ENCODE measurements around the gene SCNN1G. TPM values are rescaled to one million over a fixed set of nuclear protein-coding genes. Genes with fewer than 3 reads are reported as not detected.

Gene SCNN1G
- total and polyA plus RNA-seq, 4 donors, result 0.28 to 0.56 (median 0.36) TPM

DNA sequence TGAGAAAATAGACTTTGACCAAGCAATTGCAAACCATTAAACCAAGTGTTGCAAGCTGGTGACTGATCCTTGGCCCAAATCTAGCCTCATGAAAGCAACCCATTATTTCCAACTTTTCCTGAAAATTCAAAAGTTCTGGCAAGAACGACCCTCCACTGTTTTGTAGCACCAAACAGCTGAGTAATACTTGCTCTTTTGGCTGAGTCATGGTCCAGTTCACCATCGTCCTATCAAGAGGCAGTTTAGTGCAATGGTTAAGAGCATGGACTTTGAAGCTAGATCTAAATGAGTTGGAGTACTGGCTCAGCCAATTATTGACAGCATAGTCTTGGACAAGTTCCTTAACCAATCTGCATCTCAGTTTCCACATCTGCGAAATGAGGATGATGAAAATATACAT lies 31.3 kb downstream of the SCNN1G start:
- H3K4me3 ChIP-seq (ENCODE audit: low read depth, low read length), result no peak overlapping the region
- H3K27ac ChIP-seq (ENCODE audit: low read depth, low read length), result no peak overlapping the region
- no peaks in the 10 kb centered on the region for H3K9me3 ChIP-seq (ENCODE audit: control insufficient read depth, insufficient read depth, low read length)
- no peak for DNase-seq (ENCODE audit: low read depth in 4 of 6, low spot score in 6 of 6)
- no peaks in the 10 kb centered on the region for H3K36me3 ChIP-seq (ENCODE audit: control insufficient read depth, insufficient read depth, low read length)
- no CpG with 5 or more reads among the region's 3 CpGs for WGBS (ENCODE audit: insufficient coverage)
- no peaks in the 10 kb centered on the region for H3K4me1 ChIP-seq (ENCODE audit: control insufficient read depth, insufficient read depth, low read length)
- no peaks in the 10 kb centered on the region for H3K27me3 ChIP-seq (ENCODE audit: control insufficient read depth, insufficient read depth, low read length)

DNA sequence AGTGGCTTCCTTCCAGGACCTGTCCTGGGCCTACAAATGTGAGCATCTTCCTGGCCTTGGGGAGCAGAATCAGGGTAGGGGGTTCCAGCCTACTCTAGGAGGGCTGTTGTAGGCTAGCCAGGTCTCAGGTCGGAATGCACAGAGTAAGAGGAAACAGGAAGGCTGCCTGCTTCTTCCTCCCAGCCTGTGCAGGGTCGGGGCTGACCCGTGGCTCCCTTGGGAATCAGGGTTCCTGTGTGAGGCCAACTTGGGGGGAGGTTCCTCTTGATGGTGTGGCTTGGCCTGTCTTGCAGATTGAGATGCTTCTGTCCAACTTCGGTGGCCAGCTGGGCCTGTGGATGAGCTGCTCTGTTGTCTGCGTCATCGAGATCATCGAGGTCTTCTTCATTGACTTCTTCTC lies 32.3 kb downstream of the SCNN1G start:
- no peak for DNase-seq (ENCODE audit: low read depth in 4 of 6, low spot score in 6 of 6)
- Histone ChIP-seq H3K27me3 (ENCODE audit: control insufficient read depth, insufficient read depth, low read length) (no peaks in the 10 kb centered on the region), H3K4me3 (ENCODE audit: low read depth, low read length) (no peak overlapping the region), H3K36me3 (ENCODE audit: control insufficient read depth, insufficient read depth, low read length) (no peaks in the 10 kb centered on the region), H3K9me3 (ENCODE audit: control insufficient read depth, insufficient read depth, low read length) (no peaks in the 10 kb centered on the region), H3K4me1 (ENCODE audit: control insufficient read depth, insufficient read depth, low read length) (no peaks in the 10 kb centered on the region), H3K27ac (ENCODE audit: low read depth, low read length) (no peak overlapping the region)
- WGBS (ENCODE audit: insufficient coverage), result 88% methylated on average over 4 of the region's 7 CpGs

DNA sequence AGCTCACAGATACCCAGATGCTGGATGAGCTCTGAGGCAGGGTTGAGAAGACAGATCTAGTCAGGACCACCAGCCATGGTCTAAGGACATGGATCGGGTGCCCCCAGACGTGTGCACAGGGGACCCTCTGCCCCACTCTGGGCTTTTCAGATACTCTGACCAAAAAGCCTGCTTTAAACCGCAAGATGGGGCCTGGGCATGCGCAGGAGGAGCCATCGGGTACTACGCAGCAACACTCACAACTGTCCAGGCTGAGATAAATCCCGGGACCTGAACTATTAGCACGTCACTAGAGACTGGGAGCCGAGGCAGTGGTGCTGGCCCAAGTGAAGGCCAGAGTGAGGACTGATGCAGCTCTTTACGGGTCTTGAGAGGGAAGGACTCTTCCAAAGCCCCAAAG lies 32.9 kb downstream of the SCNN1G start:
- Histone ChIP-seq H3K9me3 (ENCODE audit: control insufficient read depth, insufficient read depth, low read length) (no peaks in the 10 kb centered on the region), H3K4me1 (ENCODE audit: control insufficient read depth, insufficient read depth, low read length) (no peaks in the 10 kb centered on the region), H3K27ac (ENCODE audit: low read depth, low read length) (no peak overlapping the region), H3K4me3 (ENCODE audit: low read depth, low read length) (no peak overlapping the region), H3K27me3 (ENCODE audit: control insufficient read depth, insufficient read depth, low read length) (no peaks in the 10 kb centered on the region), H3K36me3 (ENCODE audit: control insufficient read depth, insufficient read depth, low read length) (no peaks in the 10 kb centered on the region)
- WGBS (ENCODE audit: insufficient coverage), result 94% methylated on average over 10 of the region's 10 CpGs
- DNase-seq (ENCODE audit: low read depth in 4 of 6, low spot score in 6 of 6), result no peak

GRCh38 chr16:23216658-23217246 lies 34.2 kb downstream of the SCNN1G start:
- no peaks in the 10 kb centered on the region for H3K36me3 ChIP-seq (ENCODE audit: control insufficient read depth, insufficient read depth, low read length)
- H3K4me1 ChIP-seq (ENCODE audit: control insufficient read depth, insufficient read depth, low read length), result no peaks in the 10 kb centered on the region
- H3K27ac ChIP-seq (ENCODE audit: low read depth, low read length), result no peak overlapping the region
- H3K27me3 ChIP-seq (ENCODE audit: control insufficient read depth, insufficient read depth, low read length), result no peaks in the 10 kb centered on the region
- no peak for DNase-seq (ENCODE audit: low read depth in 4 of 6, low spot score in 6 of 6)
- no peak overlapping the region for H3K4me3 ChIP-seq (ENCODE audit: low read depth, low read length)
- no peaks in the 10 kb centered on the region for H3K9me3 ChIP-seq (ENCODE audit: control insufficient read depth, insufficient read depth, low read length)
- WGBS (ENCODE audit: insufficient coverage), result 100% methylated on average over 1 of the region's 4 CpGs

- WGBS (ENCODE audit: insufficient coverage), result 81% methylated on average over 8 of the region's 8 CpGs
- H3K4me1 ChIP-seq (ENCODE audit: control insufficient read depth, insufficient read depth, low read length), result no peaks in the 10 kb centered on the region
- no peaks in the 10 kb centered on the region for H3K9me3 ChIP-seq (ENCODE audit: control insufficient read depth, insufficient read depth, low read length)
- H3K27me3 ChIP-seq (ENCODE audit: control insufficient read depth, insufficient read depth, low read length), result no peaks in the 10 kb centered on the region
- DNase-seq (ENCODE audit: low read depth in 4 of 6, low spot score in 6 of 6), result no peak
- no peak overlapping the region for H3K4me3 ChIP-seq (ENCODE audit: low read depth, low read length)
- no peaks in the 10 kb centered on the region for H3K36me3 ChIP-seq (ENCODE audit: control insufficient read depth, insufficient read depth, low read length)
- H3K27ac ChIP-seq (ENCODE audit: low read depth, low read length), result no peak overlapping the region
Measured at GRCh38 chr16:23217646-23218045, 35.1 kb downstream of the SCNN1G start.

- Histone ChIP-seq H3K4me3 (ENCODE audit: low read depth, low read length) (no peak overlapping the region), H3K36me3 (ENCODE audit: control insufficient read depth, insufficient read depth, low read length) (no peaks in the 10 kb centered on the region), H3K27me3 (ENCODE audit: control insufficient read depth, insufficient read depth, low read length) (no peaks in the 10 kb centered on the region), H3K27ac (ENCODE audit: low read depth, low read length) (no peak overlapping the region), H3K9me3 (ENCODE audit: control insufficient read depth, insufficient read depth, low read length) (no peaks in the 10 kb centered on the region), H3K4me1 (ENCODE audit: control insufficient read depth, insufficient read depth, low read length) (no peaks in the 10 kb centered on the region)
- no peak for DNase-seq (ENCODE audit: low read depth in 4 of 6, low spot score in 6 of 6)
Measured at GRCh38 chr16:23222929-23223328, 40.4 kb downstream of the SCNN1G start.

GRCh38 chr16:23223368-23223767 lies 40.8 kb downstream of the SCNN1G start:
- H3K27me3 ChIP-seq (ENCODE audit: control insufficient read depth, insufficient read depth, low read length), result no peaks in the 10 kb centered on the region
- DNase-seq (ENCODE audit: low read depth in 4 of 6, low spot score in 6 of 6), result no peak
- H3K4me1 ChIP-seq (ENCODE audit: control insufficient read depth, insufficient read depth, low read length), result no peaks in the 10 kb centered on the region
- H3K4me3 ChIP-seq (ENCODE audit: low read depth, low read length), result no peak overlapping the region
- no peak overlapping the region for H3K27ac ChIP-seq (ENCODE audit: low read depth, low read length)
- no peaks in the 10 kb centered on the region for H3K9me3 ChIP-seq (ENCODE audit: control insufficient read depth, insufficient read depth, low read length)
- WGBS (ENCODE audit: insufficient coverage), result 38% methylated on average over 1 of the region's 8 CpGs
- H3K36me3 ChIP-seq (ENCODE audit: control insufficient read depth, insufficient read depth, low read length), result no peaks in the 10 kb centered on the region

DNA sequence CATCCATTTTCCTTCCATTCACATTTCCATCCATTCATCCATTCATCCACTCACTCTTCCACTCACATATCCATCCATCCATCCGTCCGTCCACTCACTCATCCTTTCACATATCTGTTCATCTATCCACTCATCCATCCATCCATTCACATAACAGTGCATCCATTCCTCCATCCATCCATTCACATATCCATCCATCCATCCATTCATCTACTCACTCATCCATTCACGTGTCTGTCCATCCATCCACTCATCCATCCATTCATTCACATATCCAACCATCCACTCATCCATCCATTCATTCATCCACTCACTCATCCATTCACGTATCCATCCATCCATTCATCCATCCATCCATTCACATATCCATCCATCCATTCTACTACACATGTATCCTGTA lies 42.6 kb downstream of the SCNN1G start:
- no peak overlapping the region for H3K4me3 ChIP-seq (ENCODE audit: low read depth, low read length)
- H3K9me3 ChIP-seq (ENCODE audit: control insufficient read depth, insufficient read depth, low read length), result no peaks in the 10 kb centered on the region
- H3K36me3 ChIP-seq (ENCODE audit: control insufficient read depth, insufficient read depth, low read length), result no peaks in the 10 kb centered on the region
- no peaks in the 10 kb centered on the region for H3K27me3 ChIP-seq (ENCODE audit: control insufficient read depth, insufficient read depth, low read length)
- no peak overlapping the region for H3K27ac ChIP-seq (ENCODE audit: low read depth, low read length)
- no peaks in the 10 kb centered on the region for H3K4me1 ChIP-seq (ENCODE audit: control insufficient read depth, insufficient read depth, low read length)
- DNase-seq (ENCODE audit: low read depth in 4 of 6, low spot score in 6 of 6), result no peak
- WGBS (ENCODE audit: insufficient coverage), result 83% methylated on average over 4 of the region's 4 CpGs

DNA sequence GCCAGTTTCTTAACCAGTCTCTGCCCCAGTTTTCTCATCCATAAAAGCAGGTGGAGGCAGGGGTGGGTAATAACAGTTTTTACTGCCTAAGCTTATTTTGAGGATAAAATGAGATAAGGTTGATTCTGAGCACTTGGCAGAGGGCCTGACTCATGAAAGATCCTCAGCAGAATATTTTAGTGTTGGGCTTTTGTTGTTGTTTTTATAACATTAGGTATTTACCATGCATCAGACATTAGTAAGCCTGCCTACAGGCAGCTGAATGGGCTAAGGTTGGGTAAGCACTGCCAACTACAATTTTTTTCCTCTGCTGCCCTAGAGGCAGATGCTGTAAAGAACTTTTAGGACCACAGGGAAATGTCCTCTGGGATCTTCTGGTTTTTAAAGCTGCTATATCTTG lies 43.1 kb downstream of the SCNN1G start:
- H3K4me1 ChIP-seq (ENCODE audit: control insufficient read depth, insufficient read depth, low read length), result no peaks in the 10 kb centered on the region
- no peaks in the 10 kb centered on the region for H3K27me3 ChIP-seq (ENCODE audit: control insufficient read depth, insufficient read depth, low read length)
- H3K27ac ChIP-seq (ENCODE audit: low read depth, low read length), result no peak overlapping the region
- no peaks in the 10 kb centered on the region for H3K9me3 ChIP-seq (ENCODE audit: control insufficient read depth, insufficient read depth, low read length)
- DNase-seq (ENCODE audit: low read depth in 4 of 6, low spot score in 6 of 6), result no peak
- H3K36me3 ChIP-seq (ENCODE audit: control insufficient read depth, insufficient read depth, low read length), result no peaks in the 10 kb centered on the region
- H3K4me3 ChIP-seq (ENCODE audit: low read depth, low read length), result no peak overlapping the region

- DNase-seq (ENCODE audit: low read depth in 4 of 6, low spot score in 6 of 6), result no peak
- Histone ChIP-seq H3K27ac (ENCODE audit: low read depth, low read length) (no peak overlapping the region), H3K36me3 (ENCODE audit: control insufficient read depth, insufficient read depth, low read length) (no peaks in the 10 kb centered on the region), H3K4me3 (ENCODE audit: low read depth, low read length) (no peak overlapping the region), H3K9me3 (ENCODE audit: control insufficient read depth, insufficient read depth, low read length) (no peaks in the 10 kb centered on the region), H3K4me1 (ENCODE audit: control insufficient read depth, insufficient read depth, low read length) (no peaks in the 10 kb centered on the region), H3K27me3 (ENCODE audit: control insufficient read depth, insufficient read depth, low read length) (no peaks in the 10 kb centered on the region)
- WGBS (ENCODE audit: insufficient coverage), result 68% methylated on average over 4 of the region's 4 CpGs
Measured at GRCh38 chr16:23227529-23227928, 45.0 kb downstream of the SCNN1G start.

Measured in spinal cord (tissue), 10 donors.